ENCODE results near the gene LAMA3.

DNA sequence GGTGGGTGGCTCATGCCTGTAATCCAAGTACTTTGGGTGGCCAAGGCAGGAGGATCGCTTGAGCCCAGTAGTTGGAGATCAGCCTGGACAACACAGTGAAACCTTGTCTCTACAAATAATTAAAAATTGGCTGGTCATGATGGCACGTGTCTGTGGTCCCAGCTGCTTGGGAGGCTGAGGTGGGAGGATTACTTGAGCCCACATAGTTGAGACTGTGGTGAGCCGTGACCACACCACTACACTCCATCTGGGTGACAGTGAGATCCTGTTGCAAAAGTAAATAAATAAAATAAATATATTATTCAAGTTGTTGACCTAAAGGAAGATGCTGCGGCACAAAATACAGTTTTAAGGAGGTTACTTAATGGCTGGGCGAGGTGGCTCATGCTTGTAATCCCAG is 72.7 kb downstream of the LAMA3 start:
- no peak for TF ChIP-seq POLR2A (IDR thresholded peaks at IDR 0.05; ENCODE audit: low read length)
- no peak for TF ChIP-seq GATA1 (IDR thresholded peaks at IDR 0.05; ENCODE audit: low read depth, low read length)

Measured in erythroblast (primary cell).